Measurements from ENCODE around the gene ZNF423. TPM values are rescaled to one million over a fixed set of nuclear protein-coding genes. Genes with fewer than 3 reads are reported as not detected.

The ZNF423 gene
- polyA plus RNA-seq, 1 of the 3 experiments (the other 2 are of a cell fraction): 1.2 TPM

DNA sequence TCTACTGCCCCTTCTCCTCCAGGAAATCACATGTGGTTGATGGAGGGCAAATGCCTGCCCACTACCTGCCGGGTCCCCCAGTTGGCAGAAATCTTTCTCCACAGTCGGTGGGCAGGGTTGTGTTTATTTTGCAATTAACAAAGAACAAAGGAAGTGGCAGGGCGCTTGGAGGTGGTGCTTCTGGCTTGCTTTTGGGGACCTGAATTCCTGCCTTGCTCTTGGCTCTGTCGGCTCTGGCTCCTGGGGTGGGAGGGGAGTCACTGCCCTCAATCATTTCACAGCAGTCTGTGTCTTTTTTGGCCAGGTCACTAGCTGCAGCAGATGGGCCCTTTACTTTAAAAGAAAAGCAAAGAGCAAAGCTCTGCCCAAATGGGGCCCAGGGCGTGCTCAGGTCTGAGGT is 413.1 kb downstream of the ZNF423 start:
- 41% methylated on average over 5 of the region's 5 CpGs for WGBS (ENCODE audit: low lambda C conversion rate)
- Histone ChIP-seq H3K27ac (ENCODE audit: low read depth in 2 of 2, low read length in 1 of 2) (no peak overlapping the region), H3K4me1 (ENCODE audit: control insufficient read depth in 1 of 2, insufficient read depth in 2 of 2, low read depth in 1 of 2, low read length in 1 of 2) (no peaks in the 10 kb centered on the region; a peak in 1 of 4 replicates), H3K4me3 (ENCODE audit: low read depth in 2 of 2, low read length in 1 of 2) (no peak overlapping the region), H3K9me2 (no peaks in the 10 kb centered on the region), H3F3A (replicated peaks; ENCODE audit: insufficient read depth) (no peaks in the 10 kb centered on the region), H2AFZ (ENCODE audit: low read depth) (no peak overlapping the region), H3K79me2 (ENCODE audit: insufficient read depth) (no peaks in the 10 kb centered on the region), H3K9ac (no peak overlapping the region), H4K20me1 (ENCODE audit: insufficient read depth) (no peaks in the 10 kb centered on the region), H3K9me3 (no peaks in the 10 kb centered on the region), H3K36me3 (replicated peaks in 1 of 2; ENCODE audit: control insufficient read depth in 1 of 2, insufficient read depth in 2 of 2, low read length in 1 of 2) (no peaks in the 10 kb centered on the region), H3K4me2 (no peak overlapping the region), H3K27me3 (ENCODE audit: insufficient read depth) (no peaks in the 10 kb centered on the region)
- CTCF ChIA-PET: interaction anchor here (0.7 kb wide), 1 partner anchor 49 kb away, joined by 3 read pairs; no protein-coding TSS in a partner anchor
- POLR2A ChIA-PET: no interaction called here
- no peak for DNase-seq
- no peak for TF ChIP-seq SIN3A (IDR thresholded peaks at IDR 0.05; ENCODE audit: borderline replicate concordance, low read depth, low read length)
- TF ChIP-seq EP300 (IDR thresholded peaks at IDR 0.05; ENCODE audit: borderline replicate concordance in 1 of 2, low read depth in 1 of 2, low read length in 1 of 2): no peak
- TF ChIP-seq MEF2A (IDR thresholded peaks at IDR 0.05; ENCODE audit: borderline replicate concordance, low read depth): no peak
- TF ChIP-seq RFX5 (IDR thresholded peaks at IDR 0.05; ENCODE audit: low read length): no peak
- no peak for TF ChIP-seq YY1 (IDR thresholded peaks at IDR 0.05; ENCODE audit: low read depth)
- no peak for TF ChIP-seq FOXM1 (IDR thresholded peaks at IDR 0.05; ENCODE audit: low read depth)
- TF ChIP-seq, protein P1, sequence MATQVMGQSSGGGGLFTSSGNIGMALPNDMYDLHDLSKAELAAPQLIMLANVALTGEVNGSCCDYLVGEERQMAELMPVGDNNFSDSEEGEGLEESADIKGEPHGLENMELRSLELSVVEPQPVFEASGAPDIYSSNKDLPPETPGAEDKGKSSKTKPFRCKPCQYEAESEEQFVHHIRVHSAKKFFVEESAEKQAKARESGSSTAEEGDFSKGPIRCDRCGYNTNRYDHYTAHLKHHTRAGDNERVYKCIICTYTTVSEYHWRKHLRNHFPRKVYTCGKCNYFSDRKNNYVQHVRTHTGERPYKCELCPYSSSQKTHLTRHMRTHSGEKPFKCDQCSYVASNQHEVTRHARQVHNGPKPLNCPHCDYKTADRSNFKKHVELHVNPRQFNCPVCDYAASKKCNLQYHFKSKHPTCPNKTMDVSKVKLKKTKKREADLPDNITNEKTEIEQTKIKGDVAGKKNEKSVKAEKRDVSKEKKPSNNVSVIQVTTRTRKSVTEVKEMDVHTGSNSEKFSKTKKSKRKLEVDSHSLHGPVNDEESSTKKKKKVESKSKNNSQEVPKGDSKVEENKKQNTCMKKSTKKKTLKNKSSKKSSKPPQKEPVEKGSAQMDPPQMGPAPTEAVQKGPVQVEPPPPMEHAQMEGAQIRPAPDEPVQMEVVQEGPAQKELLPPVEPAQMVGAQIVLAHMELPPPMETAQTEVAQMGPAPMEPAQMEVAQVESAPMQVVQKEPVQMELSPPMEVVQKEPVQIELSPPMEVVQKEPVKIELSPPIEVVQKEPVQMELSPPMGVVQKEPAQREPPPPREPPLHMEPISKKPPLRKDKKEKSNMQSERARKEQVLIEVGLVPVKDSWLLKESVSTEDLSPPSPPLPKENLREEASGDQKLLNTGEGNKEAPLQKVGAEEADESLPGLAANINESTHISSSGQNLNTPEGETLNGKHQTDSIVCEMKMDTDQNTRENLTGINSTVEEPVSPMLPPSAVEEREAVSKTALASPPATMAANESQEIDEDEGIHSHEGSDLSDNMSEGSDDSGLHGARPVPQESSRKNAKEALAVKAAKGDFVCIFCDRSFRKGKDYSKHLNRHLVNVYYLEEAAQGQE (IDR thresholded peaks at IDR 0.05; ENCODE audit: low read depth, low read length): no peak
- no peak for TF ChIP-seq CHD2 (IDR thresholded peaks at IDR 0.05; ENCODE audit: low read length, partially characterized antibody)

GRCh38 chr16:49441366-49441780 is 414.5 kb downstream of the ZNF423 start:
- Histone ChIP-seq H3K79me2 (ENCODE audit: insufficient read depth) (no peaks in the 10 kb centered on the region), H2AFZ (ENCODE audit: low read depth) (no peak overlapping the region), H3K9me3 (no peaks in the 10 kb centered on the region), H3K36me3 (replicated peaks in 1 of 2; ENCODE audit: control insufficient read depth in 1 of 2, insufficient read depth in 2 of 2, low read length in 1 of 2) (no peaks in the 10 kb centered on the region), H3K9me2 (no peaks in the 10 kb centered on the region), H3K4me3 (ENCODE audit: low read depth in 2 of 2, low read length in 1 of 2) (no peak overlapping the region), H3K27ac (ENCODE audit: low read depth in 2 of 2, low read length in 1 of 2) (no peak overlapping the region), H3K27me3 (ENCODE audit: insufficient read depth) (no peaks in the 10 kb centered on the region), H3K9ac (no peak overlapping the region), H4K20me1 (ENCODE audit: insufficient read depth) (no peaks in the 10 kb centered on the region), H3K4me1 (ENCODE audit: control insufficient read depth in 1 of 2, insufficient read depth in 2 of 2, low read depth in 1 of 2, low read length in 1 of 2) (no peaks in the 10 kb centered on the region; a peak in 1 of 4 replicates), H3K4me2 (no peak overlapping the region), H3F3A (replicated peaks; ENCODE audit: insufficient read depth) (no peaks in the 10 kb centered on the region)
- CTCF ChIA-PET: interaction anchor here (2.7 kb wide), 1 partner anchor 480 kb away, joined by 11 read pairs; no protein-coding TSS in a partner anchor
- TF ChIP-seq JUND (IDR thresholded peaks at IDR 0.05) (no peak), POLR2AphosphoS5 (IDR thresholded peaks at IDR 0.05; ENCODE audit: low read depth, low read length) (no peak), RAD21 (IDR thresholded peaks at IDR 0.05; ENCODE audit: low read length) (peak; percentile 32; the same call in 1 of the 2 replicates), NFIC (IDR thresholded peaks at IDR 0.05; ENCODE audit: borderline replicate concordance) (no peak)
- WGBS (ENCODE audit: low lambda C conversion rate): 73% methylated on average over 14 of the region's 18 CpGs
- peak; percentile 53 for DNase-seq
- POLR2A ChIA-PET: no interaction called here
